GM12891 (cell line): ENCODE results near the gene TXNRD1.
A peak's percentile ranks its signal among the peaks of the same experiment; 100 is the strongest.

Experiments used
- DNase-seq: peaks from one replicate; pipeline ENCODE4 v3.0.0; 2011; ENCODE audit warnings: low spot score; ENCODE audit not compliant: insufficient read length
- FAIRE-seq: peaks from 2 replicates; lab custom pipeline; 2011; peaks lifted over from hg19 to GRCh38; lab: Jason Lieb, UNC
- PAX5 ChIP-seq: IDR thresholded peaks from 2 replicates; pipeline ENCODE4 v1.6.1; 2011; ENCODE audit warnings: low read length, moderate library complexity, mild to moderate bottlenecking; ENCODE audit not compliant: insufficient read depth, severe bottlenecking
- POLR2A ChIP-seq: IDR thresholded peaks from 2 replicates; pipeline ENCODE4 v1.6.1; 2011; ENCODE audit warnings: low read depth, low read length, control low read depth
- POLR2AphosphoS5 ChIP-seq: IDR thresholded peaks from 2 replicates; pipeline ENCODE4 v1.6.1; 2011; ENCODE audit warnings: low read depth, low read length, control low read depth
- POU2F2 ChIP-seq: IDR thresholded peaks from 2 replicates; pipeline ENCODE4 v1.6.1; 2011; ENCODE audit warnings: low read depth, mild to moderate bottlenecking, control low read depth, low read length, moderate library complexity
- SPI1 ChIP-seq: IDR thresholded peaks from 2 replicates; pipeline ENCODE4 v1.6.1; 2011; ENCODE audit warnings: low read depth, low read length, control low read depth
- TAF1 ChIP-seq: IDR thresholded peaks from 2 replicates; pipeline ENCODE4 v1.6.1; 2011; ENCODE audit warnings: low read depth, low read length, control low read depth

The TXNRD1 gene

DNA sequence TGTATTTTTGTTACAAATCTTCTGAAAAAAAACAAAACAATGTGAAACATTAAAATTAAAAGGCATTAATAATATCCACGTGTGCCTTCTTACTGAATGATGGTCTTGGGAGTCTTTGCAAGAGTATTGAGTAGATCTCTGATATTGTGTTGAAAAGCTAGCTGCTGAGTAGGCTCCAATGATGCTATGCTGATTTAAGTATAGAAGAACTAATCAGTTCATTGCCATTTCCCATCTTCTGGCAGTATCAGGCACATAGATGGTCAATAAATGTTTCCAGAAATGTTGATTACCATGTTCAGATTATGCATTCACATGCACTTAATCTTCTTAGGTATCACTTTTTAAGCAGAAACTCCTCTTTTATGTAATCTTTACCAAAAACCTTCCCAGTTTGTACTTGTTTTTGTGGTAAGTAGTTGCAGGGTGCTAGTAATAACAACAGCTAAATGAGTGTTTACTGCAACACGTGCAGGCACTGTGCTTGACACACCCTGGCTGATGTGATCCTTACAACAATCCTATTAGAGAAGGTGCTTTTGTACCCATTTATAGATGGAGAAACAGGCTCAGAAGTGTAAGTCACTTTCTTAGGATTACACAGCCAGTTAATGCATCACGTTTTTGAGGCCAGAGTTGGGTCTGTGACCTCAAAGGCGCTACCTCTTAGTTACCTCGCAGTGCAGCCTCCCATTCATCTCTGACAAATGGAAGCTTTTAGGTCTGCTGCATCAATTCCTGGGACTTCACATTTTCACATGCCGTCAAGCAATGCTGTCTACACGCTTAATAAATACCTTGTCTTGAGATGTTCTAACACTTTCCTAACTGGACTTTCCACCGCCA lies 134.9 kb downstream of the TXNRD1 start:
- DNase-seq (no peak), FAIRE-seq (peak; percentile 31)
- TF ChIP-seq SPI1 (no peak), POLR2A (no peak), PAX5 (no peak), TAF1 (no peak), POU2F2 (no peak), POLR2AphosphoS5 (no peak)

DNA sequence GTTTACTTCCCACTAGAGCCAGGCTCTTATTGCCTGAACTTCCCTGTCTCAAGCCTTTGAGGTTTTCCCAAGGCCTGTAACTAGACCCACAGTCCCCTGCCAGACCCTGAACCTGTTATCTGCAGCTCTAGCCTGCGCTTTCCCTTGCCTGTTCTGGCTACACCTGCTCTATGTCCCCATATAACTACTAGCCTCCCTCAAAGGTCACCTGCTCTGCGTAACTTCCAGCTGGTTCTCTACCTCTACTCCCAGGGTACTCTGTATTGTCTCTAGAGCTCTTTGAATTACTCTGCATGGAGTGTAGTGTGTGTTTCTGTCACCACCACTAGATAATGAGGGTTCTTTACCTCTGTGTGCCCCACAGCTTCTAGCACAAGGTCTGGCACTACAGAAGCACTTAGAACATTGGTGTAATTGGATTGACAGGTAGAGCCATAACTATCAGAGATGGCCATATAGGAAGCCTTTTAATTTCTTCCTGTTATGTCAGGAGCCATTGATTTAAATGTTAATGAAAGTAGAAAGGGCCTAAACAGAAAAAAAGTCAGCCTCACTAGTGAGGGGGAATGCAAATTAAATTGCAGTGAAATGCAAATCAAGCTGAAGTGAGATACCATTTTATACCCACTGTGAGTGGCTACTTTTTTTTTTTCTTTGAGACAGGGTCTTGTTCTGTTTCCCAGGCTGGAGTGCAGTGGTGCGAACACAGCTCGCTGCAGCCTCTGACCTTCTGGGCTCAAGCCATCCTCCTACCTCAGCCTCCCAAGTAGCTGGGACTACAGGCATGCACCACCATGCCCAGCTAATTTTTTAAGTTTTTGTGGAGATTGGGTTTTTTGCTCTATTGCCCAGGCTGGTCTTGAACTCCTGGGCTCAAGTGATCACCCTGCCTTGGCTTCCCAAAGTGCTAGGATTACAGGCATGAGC lies 135.7 kb downstream of the TXNRD1 start:
- no peak for TF ChIP-seq TAF1
- TF ChIP-seq POLR2AphosphoS5, result peak; percentile 22; the same call in 1 of the 2 replicates
- no peak for TF ChIP-seq SPI1
- no peak for TF ChIP-seq POU2F2
- DNase-seq (no peak), FAIRE-seq (peak; percentile 9)

DNA sequence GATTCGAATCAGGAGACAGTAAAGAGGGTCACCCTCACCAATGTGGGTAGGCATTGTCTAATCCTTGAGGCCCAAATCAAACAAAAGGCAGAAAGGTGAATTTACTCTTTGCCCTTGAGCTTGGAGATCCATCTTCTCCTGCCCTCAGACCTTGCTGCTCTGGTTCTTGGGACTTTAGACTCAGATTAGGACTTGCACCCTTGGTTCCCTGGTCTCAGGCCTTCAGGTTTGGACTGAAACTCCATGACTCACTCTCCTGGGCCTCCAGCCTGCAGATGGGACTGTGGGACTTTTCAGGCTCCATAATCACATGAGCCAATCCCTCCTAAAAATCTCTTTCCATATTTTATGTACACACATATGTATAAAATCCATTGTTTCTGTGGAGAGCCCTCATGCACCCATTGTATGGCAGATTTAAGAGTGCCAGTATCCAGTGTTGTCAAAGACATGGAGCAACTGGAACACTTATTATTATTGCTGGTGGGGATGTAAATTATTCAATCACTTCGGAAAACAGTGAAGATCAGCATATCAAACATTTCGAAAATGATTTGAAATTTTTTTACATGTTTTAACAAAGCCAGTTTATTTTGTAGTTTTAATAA lies 136.6 kb downstream of the TXNRD1 start:
- no peak; the same call in 1 of the 2 replicates for TF ChIP-seq POLR2AphosphoS5
- no peak for TF ChIP-seq PAX5
- no peak for TF ChIP-seq TAF1
- TF ChIP-seq SPI1, result no peak
- TF ChIP-seq POU2F2, result no peak
- no peak for TF ChIP-seq POLR2A
- DNase-seq, result no peak
- FAIRE-seq, result no peak

DNA sequence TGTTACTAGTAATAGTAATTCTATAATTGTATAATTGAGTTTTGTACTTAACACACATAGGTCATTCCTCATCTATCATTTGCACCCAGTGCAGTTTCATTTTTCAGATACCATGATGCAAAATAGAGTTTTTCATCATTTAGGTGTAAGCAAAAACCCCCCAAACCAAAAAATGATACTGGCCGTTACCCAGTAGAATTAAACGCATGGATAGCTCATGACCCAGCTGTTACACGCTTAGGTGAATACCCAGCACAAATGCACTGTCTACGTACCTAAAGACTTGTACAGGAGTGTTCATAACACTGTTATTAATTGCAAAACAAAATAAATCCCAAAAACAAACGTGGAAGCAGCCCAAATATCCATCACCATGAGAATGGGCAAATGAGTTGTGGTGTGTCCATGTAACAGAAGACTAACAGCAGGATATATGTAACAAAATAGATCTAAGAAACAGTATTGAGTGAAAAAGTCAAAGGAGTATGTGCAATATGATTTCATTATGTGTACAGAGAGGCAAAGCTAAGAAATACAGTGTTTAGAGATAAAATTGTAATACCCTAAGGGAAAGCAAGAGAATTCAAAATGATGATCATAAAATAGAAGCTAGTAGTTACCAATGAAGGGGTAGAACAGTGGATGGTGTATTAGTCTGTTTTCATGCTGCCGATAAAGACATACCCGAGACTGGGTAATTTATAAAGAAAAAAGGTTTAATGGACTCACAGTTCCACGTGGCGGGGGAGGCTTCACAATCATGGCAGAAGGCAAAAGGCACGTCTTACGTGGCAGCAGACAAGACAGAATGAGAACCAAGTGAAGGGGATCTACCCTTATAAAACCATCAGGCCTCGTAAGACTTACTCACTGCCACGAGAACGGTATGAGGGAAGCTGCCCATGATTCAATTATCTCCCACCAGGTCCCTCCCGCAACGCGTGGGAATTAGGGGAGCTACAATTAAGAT lies 137.7 kb downstream of the TXNRD1 start:
- DNase-seq, result no peak
- TF ChIP-seq POLR2AphosphoS5, result no peak
- TF ChIP-seq POU2F2, result no peak
- peak; percentile 21 for TF ChIP-seq PAX5
- FAIRE-seq, result no peak

- no peak for FAIRE-seq
- no peak for DNase-seq
- TF ChIP-seq POLR2A (no peak), PAX5 (no peak), TAF1 (no peak), POLR2AphosphoS5 (no peak), SPI1 (no peak), POU2F2 (no peak)
Measured at GRCh38 chr12:104354167-104354867, 138.7 kb downstream of the TXNRD1 start.

GRCh38 chr12:104354868-104355570 lies 139.4 kb downstream of the TXNRD1 start:
- TF ChIP-seq TAF1, result no peak
- no peak for FAIRE-seq
- no peak for DNase-seq

GRCh38 chr12:104355630-104356029 lies 140.1 kb downstream of the TXNRD1 start:
- no peak for TF ChIP-seq SPI1
- no peak for TF ChIP-seq TAF1
- no peak for TF ChIP-seq POLR2A
- TF ChIP-seq POLR2AphosphoS5, result no peak
- FAIRE-seq (no peak), DNase-seq (no peak)
